ENCODE measurements around the gene ABCC8.

Gene ABCC8

DNA sequence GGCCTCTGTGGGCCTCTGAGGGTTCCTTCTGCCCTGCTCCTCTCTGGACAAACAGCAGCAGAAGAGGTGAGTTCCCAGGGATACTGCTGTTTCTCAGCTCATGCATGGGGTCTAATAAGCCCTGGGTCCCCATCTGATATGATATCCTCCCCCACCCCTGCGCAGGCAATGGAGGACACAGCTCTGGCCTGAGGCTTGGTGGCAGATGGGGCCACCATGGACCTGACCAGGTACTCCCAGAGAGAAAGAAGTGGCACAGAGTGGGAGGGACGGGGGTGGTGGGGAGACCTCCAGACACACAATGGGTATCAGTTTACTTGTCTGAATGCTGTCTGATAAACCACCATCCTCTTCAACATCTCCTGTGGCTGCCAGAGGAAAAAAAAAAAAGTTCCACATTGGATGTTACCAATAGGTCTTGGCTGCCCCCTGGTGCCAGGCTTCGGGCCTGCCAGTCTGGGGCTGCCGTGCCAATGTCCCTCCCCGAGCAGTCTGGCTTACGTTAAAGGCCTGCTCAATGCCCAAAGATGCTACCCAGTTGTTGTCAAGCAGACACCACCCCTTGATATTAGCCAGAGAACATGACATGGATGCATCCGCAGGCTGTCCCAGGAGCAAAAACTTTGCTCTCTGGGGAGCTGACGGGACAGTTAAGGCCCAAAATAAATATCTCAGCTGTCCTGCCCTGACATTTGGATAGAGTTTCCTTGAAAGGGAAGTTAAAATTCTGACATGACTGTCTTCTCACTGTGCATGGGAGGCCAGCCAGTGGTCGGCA lies 27.9 kb upstream of the ABCC8 start:
- DNase-seq, result peak; percentile 90

GRCh38 chr11:17502630-17503029 lies 26.0 kb upstream of the ABCC8 start:
- DNase-seq, result no peak

DNA sequence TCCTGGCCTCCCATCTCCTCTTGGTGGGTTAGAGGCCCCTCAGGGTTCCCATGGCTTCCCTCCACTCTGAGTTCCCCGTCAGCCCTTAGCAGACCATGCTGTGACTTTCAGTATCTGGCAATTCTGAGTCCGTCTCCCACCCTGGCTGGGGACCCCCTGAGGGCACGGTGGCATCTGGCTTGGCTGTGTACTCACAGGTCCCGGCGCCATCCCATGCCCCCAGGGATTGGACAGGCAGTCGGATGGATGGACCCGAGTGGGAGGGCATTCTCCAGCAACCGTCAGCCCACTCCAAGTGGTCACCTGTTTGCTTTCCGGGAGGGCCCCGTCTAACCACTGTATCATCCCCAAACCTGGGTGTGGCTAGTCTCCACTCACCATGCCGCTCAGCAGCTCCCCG lies 24.0 kb upstream of the ABCC8 start:
- no peak for DNase-seq

DNA sequence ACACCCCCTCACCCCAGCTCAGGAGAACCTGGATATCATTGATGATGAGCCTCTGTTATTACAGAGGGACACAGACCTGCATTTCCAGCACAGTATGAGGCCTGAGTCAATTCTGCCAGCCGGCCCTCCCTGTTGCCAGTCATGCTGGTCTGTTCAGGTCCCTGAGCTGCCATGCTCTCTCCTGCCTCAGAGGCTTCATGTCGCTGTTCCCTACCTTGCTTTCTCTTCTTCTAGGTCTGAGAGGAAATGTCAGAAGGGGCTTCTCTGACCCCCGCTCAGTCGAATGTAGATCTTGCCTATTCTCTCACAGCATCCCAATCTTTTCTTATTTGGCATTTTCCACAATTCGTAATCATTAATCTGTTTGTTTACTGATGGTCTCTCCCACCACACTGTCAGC lies 21.8 kb upstream of the ABCC8 start:
- no peak for DNase-seq

GRCh38 chr11:17498058-17498457 lies 21.4 kb upstream of the ABCC8 start:
- no peak for DNase-seq

- no peak for DNase-seq
These were observed 19.8 kb upstream of the ABCC8 start for GRCh38 chr11:17496406-17496805.

- DNase-seq, result no peak
These were observed 17.4 kb upstream of the ABCC8 start for GRCh38 chr11:17494019-17494418.

- DNase-seq, result no peak
These were observed 14.3 kb upstream of the ABCC8 start for GRCh38 chr11:17490938-17491337.

GRCh38 chr11:17490232-17490631 lies 13.6 kb upstream of the ABCC8 start:
- no peak for DNase-seq

DNA sequence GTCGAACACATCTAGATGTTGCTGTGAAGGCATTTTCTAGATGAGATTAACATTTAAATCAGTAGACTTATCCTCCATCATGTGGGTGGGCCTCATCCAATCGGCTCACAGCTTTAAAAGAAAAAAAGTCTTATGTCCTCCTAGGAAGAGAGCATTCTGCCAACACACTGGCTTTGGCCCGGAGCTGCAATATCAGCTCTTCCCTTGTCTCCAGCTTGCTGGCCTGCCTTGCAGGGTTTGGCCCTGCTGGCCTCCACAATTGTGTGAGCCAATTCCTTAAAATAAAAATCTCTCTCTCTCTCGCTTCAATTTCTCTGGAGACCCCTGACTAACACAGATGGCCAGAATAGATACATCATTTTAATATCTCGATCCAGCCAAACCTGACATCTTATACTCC lies 13.1 kb upstream of the ABCC8 start:
- DNase-seq, result no peak

DNA sequence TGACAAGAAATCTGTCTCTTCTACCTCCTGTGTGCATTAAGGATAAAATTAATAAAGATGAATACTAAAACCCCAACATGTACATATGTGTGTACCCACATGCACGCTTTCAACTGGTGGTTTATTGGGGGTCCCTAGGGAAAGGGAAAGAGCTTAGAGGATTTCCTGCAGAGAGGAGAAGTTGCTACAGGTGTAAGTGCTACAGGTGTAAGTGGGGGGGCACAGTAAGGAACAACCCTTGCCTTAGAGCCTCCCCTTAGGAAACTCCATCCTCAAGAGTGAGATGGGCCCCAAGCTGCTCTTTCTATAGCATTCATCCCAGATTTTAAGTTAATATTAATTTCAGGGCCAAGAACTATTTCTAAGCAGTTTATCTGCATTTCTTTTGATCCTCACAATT lies 11.9 kb upstream of the ABCC8 start:
- no peak for DNase-seq

- no peak for DNase-seq
These were observed 10.0 kb upstream of the ABCC8 start for GRCh38 chr11:17486646-17487045.

DNA sequence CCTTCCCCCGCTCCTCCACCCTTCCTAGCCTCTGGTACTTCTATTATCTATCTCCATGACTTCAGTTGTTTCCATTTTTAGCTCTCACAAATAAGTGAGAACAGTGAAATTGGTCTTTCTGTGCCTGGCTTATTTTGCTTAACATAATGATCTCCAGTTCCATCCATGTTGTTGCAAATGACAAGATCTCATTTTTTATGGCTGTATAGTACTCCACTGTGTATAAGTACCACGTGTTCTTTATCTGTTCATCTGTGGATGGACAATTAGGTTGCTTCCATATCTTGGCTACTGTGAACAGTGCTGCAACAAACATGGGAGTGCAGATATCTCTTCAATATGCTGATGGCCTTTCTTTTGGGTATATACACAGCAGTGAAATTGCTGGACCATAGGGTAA lies 6.9 kb upstream of the ABCC8 start:
- DNase-seq, result no peak

- no peak for DNase-seq
These were observed 5.3 kb upstream of the ABCC8 start for GRCh38 chr11:17481905-17482304.

DNA sequence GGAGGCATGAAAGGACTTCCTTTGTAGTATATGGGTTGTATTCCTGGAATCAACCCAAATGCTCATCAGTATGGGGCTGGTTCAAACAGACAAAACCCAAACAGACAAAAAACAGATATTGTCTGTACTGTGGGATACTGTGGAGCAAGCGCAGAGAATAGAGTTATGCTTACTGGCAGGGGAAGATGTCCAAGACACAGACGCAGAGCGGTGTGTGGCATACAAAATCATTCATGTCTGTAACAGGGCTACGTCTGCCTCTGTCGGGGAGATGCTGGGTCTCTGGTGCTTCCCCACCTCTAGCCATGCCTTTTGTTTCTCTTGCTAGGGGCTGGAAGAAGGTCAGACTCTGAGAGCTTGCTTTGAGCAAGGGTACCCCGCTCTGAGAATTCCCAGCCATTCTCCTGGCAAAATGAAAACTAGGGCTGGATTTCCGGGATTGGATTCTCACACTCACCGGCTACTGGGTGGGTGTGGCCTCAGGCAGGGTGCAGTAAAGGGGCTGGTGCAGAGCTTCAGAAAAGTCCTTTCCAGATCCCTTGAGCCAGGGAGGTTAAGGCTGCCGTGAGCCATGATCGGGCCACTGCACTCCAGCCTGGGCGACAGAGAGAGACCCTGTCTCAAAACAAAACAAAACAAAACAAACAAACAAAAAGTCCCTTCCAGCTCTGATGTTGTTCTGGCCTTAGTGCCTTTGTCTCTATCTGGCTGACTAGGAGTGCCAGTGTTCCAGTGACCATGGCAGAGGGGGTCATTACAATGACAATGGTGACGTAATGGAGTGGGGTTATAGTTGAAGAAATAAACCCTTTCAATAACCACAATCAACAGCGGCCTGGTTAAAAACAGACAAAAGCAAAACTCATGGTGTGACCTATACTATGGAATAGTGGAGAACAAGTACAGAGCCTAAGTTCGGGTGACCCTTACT lies 2.9 kb upstream of the ABCC8 start:
- DNase-seq, result no peak

DNA sequence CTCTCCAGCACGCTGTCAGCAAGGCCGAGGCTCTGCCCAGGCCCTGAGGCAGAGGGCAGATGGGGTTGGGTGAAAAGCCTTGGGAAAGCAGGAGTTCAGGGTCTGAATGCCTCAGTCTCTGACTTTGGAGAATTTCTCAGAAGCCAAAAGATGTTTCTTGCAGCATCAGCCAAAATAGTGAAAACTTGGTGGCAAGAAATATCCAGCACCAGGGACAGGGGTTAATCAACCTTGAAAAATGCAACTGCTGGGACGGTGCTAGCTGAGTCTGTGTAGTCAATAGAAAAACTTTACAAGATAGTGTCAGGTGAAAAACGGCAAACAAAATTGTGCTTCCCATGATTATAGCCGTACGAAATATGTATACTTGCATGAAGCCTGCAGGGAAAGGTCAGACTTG lies 1.4 kb upstream of the ABCC8 start:
- no peak for DNase-seq

- no peak for DNase-seq
These were observed 716 bp upstream of the ABCC8 start for GRCh38 chr11:17477361-17477760.

DNA sequence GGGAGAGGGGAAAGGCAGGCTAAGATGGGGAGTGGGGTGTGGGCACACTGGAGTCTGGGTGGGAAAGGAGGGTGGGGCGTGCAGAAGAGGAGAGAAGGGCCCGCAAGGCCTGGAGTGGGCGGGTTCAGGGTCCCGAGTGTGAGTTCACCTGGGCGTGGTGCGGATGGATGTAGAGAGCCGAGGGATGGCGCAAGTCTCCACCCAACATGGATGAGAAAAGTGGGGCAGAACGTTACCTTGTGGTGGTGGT lies 364 bp upstream of the ABCC8 start:
- DNase-seq, result no peak

DNA sequence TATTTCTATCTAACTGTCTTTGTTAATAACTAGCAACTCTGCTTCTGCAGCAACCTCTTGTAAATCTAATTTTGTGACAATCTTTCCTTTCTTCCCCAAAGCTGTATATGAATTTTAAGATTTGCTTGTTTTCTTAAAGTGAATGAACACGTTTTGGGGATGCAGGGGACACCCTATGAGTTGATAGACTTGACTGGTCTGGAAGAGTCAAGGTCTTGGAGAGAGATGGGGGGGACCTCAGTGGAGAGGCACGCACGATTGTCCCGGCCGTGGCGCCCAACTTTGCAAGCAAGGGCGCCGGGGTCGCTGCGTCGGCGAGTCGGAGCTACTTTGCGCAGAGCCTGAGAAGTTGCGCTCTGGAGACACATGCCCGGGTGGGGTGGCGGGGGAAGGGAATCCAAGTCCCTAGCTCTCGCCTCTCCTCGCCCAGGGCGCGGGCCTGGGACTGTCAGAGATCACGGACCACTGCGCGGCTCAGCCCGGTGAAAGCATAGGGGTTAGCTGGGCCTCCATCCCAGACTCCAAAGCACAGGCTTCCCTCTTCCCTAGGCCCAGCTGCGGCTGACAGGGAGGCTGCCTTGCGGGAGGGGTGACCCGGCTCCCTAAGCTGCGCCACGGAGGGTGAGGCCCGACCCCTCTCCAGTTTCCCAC lies 854 bp downstream of the ABCC8 start:
- no peak for DNase-seq

GRCh38 chr11:17473071-17473744 lies 3.4 kb downstream of the ABCC8 start:
- no peak for DNase-seq

DNA sequence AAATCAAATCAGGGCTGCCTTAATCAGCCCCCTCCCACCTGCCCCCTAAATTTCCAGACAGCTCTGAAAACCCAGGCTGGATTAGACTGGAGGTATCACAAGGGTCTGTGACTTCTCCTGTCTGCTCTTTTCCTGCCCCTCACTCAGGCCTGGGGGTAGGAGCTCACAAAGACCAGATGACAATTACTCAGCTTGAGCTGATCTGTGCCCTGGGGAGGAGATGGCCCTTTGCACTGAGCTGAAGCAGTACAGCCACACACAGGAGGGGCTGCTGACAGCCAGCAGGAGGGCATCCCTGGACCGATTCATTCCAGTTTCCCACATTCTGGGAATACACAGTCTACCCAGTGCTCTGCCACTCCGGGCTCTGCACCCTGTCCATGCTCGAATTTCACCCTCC lies 4.2 kb downstream of the ABCC8 start:
- DNase-seq, result no peak

DNA sequence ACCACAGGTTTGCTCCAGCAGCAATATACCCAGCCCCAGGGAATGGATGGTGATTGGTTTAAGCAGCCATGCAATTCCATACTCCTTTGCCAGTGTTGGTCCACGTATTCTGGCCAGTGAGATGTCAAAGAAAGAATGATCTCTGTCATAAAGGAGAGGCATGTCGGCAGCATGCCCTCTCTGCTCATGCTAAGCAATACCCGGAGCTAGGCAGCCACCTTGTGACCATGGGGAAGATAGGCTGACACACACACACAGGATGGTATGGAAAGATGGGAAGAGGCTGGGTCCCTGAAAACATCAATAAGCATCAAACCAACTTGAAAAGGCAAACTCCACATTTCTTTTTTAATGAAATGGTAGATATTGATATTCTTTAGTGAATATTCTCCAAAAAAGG lies 5.1 kb downstream of the ABCC8 start:
- DNase-seq, result no peak

GRCh38 chr11:17469998-17470397 lies 6.6 kb downstream of the ABCC8 start:
- DNase-seq, result no peak

GRCh38 chr11:17468122-17468521 lies 8.5 kb downstream of the ABCC8 start:
- no peak for DNase-seq

Data from activated effector memory CD4-positive, alpha-beta T cell treated with anti-CD3 and anti-CD28 coated beads, Interleukin-2, amount 50 U/mL, for 16 hours (primary cell).